Activated T-helper 17 cell treated with anti-CD3 and anti-CD28 coated beads, Interleukin-2, amount 50 U/mL, for 72 hours (primary cell): ENCODE measurements around the gene KRTAP12-4. TPM values are rescaled to one million over a fixed set of nuclear protein-coding genes. Genes with fewer than 3 reads are reported as not detected.
"Not testable (repeated sequence)": the region's sequence is repeated elsewhere in the genome, so short reads cannot be mapped to it uniquely, and the experiment has no call there.

ENCODE experiments used
- ATAC-seq: fragments of 150-1000 bp; cut with Tn5 transposase; replicated peaks from 2 replicates; pipeline ENCODE4 v1.10.0; 2021; ENCODE audit warnings: mild to moderate bottlenecking, moderate library complexity
- H3K27ac Mint-ChIP-seq: one replicate; pipeline ENCODE4 v1.8.0; 2022; ENCODE audit warnings: mixed read lengths
- H3K27me3 Mint-ChIP-seq: one replicate; pipeline ENCODE4 v1.8.0; 2022; ENCODE audit warnings: mixed read lengths
- H3K36me3 Mint-ChIP-seq: one replicate; pipeline ENCODE4 v1.8.0; 2022; ENCODE audit warnings: low read depth, mild to moderate bottlenecking, mixed read lengths
- H3K4me1 Mint-ChIP-seq: one replicate; pipeline ENCODE4 v1.8.0; 2022; ENCODE audit warnings: mixed read lengths
- H3K4me3 Mint-ChIP-seq: one replicate; pipeline ENCODE4 v1.8.0; 2022; ENCODE audit warnings: mild to moderate bottlenecking, mixed read lengths
- H3K9me3 Mint-ChIP-seq: one replicate; pipeline ENCODE4 v1.8.0; 2022; ENCODE audit warnings: mixed read lengths
- total RNA-seq, 2 donors: library from RNA; stranded (reverse); gene quantifications; one replicate each; pipeline ENCODE4 v1.2.3, GENCODE V29; 2022

Gene KRTAP12-4
- total RNA-seq, 2 donors from 2014 or later: not detected

DNA sequence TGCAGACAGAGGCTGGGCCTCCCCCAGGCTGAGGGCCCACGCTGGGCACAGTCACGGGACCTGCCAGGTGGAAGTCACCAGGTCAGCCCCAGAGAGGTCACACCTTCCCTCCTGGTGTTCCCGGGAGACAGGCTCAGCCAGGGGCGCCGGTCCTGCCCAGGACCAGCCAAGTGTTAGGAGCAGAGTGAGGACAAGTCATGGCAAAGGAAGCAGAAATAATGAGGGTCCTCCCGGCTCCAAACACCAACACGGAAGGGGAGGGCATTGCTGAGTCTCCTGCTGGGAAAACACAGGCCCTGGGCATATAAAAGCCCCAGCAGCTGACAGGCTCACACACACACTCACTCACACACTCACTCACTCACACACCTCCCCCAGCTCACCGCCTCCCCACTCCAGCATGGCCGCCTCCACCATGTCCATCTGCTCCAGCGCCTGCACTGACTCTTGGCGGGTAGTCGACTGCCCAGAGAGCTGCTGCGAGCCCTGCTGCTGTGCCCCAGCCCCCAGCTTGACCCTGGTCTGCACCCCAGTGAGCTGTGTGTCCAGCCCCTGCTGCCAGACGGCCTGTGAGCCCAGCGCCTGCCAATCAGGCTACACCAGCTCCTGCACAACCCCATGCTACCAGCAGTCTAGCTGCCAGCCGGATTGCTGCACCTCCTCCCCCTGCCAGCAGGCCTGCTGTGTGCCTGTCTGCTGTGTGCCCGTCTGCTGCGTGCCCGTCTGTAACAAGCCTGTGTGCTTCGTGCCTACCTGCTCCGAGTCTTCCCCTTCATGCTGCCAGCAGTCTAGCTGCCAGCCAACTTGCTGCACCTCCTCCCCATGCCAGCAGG is 17.2 kb downstream of the KRTAP12-4 start, which contains the start of gene KRTAP10-10:
Gene KRTAP10-10, plus strand, starts transcription at position 339 of the 833 bp plus-strand sequence. Its CDS starts 62 bp downstream, at position 401.
- Mint-ChIP-seq H3K9me3 (peaks cover 9% of the 10 kb centered on the region), H3K27me3 (peaks cover 10% of the 10 kb centered on the region), H3K36me3 (no peaks in the 10 kb centered on the region), H3K27ac (no peak within 1 kb of the TSS), H3K4me3 (no peak within 1 kb of the TSS), H3K4me1 (peaks cover 5% of the 10 kb centered on the region)
- no peak for ATAC-seq

DNA sequence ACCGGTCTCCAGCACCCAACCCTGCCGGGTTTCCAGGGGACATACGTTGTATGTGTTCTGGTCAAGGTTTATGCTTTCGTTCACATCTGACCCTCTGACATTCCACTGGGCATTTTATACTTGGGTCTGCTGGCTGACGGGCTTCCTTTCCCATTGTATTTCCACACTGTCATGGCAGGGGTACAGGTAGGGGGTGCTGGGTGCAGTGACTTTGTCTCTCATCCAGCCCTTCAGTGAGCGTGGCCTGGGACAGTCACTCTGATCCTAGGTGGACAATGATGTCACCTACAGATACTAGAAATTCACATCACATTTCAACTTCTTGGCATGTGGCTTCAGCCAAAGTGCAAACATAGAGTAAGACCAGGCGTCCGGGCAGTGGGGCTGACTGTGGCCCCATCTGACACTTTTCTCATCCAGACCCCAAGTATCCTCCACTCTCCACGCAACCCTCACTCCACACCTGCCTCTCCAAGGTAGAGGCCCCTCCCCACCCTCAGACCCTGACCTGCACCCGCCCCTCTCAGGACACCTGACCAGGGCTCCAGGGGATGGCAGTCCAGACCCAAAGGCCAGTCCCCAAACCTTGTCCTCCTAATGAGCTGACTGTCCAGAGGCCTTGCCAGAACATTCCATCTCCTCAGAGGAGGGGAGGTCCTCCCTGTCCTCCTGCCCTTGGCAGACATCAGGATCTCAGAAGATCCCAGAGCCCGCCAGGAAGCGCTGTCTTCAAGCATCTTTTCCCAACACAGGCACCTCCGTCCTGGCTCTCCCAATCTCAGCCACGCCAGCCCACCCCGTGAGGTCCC is 18.0 kb downstream of the KRTAP12-4 start:
- no peak overlapping the region for H3K27ac Mint-ChIP-seq
- H3K4me1 Mint-ChIP-seq: peaks cover 5% of the 10 kb centered on the region
- H3K36me3 Mint-ChIP-seq: no peaks in the 10 kb centered on the region
- H3K9me3 Mint-ChIP-seq: peaks cover 15% of the 10 kb centered on the region
- H3K27me3 Mint-ChIP-seq: peaks cover 10% of the 10 kb centered on the region
- no peak overlapping the region for H3K4me3 Mint-ChIP-seq
- no peak for ATAC-seq

DNA sequence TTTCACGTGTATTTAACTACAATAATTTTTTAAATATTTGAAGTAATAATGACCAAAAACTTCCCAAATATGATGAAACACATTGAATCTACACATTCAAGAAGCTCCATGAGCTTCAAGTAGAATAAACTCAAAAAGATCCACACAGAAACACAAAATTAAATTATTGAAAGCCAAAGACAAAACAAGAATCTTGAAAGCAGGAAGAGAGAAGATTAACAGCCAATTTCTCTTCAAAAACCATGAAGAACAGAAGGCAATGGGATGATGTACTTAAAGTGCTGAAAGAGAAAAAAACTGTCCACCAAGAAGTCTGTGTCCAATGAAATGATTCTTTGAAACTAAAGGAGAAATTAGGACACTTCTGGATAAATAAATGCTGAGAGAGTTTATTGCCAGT is 22.4 kb downstream of the KRTAP12-4 start:
- Mint-ChIP-seq H3K27ac (no peak overlapping the region), H3K27me3 (no peaks in the 10 kb centered on the region), H3K4me1 (peaks cover 20% of the 10 kb centered on the region), H3K4me3 (no peak overlapping the region), H3K36me3 (no peaks in the 10 kb centered on the region), H3K9me3 (peaks cover 26% of the 10 kb centered on the region)
- no peak for ATAC-seq

DNA sequence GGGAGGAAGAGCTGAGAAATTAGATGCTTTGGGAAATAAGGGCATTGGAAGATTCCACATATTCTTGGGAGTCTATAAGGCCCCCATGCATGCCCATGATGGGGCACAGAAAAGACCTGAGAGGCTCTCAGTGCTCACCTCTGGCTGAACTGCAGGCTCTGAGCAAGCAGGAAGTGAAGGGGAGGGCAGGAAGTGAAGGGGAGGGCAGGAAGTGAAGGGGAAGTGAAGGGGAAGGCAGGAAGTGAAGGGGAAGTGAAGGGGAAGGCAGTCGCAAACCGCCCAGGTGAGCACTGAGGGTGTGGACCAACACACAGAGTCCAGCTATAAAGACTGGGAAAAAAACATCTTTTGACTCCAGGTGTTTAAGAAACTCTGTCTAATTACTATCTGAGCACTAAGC is 24.0 kb downstream of the KRTAP12-4 start:
- peaks cover 20% of the 10 kb centered on the region for H3K4me1 Mint-ChIP-seq
- H3K27me3 Mint-ChIP-seq: no peaks in the 10 kb centered on the region
- H3K27ac Mint-ChIP-seq: peak overlapping the region; percentile 11

DNA sequence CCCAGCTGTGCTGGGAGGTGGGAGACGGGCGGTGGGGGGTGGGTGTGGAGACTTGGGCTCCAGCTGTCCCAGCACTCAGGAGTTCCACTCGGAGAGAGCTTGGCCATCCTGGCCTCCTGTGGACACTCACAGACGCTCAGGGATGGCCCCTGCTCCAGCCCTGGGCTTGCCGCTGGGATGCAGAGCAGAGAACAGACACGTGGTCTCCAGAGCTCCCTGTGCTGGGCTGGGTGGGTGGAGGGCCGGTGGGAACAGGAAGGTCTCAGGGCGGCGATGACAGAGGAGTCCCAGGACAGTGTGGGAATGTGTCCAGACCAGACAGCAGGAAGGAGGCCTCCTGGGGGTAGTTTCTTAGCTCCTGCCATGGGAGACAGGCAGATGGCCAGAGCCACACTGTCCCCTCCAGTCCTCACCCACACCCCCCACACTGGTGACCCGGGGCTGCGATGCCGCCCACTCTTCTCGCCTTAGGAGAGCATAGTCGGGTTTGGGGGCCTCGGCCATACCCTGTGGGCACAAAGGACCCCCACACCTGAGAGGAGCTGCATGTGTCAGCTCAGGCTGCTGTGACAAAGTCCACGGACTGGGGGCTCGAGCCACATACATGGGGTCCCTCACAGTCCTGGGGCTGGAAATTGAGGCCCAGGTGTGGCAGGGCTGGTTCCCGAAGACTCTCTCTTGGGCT is 25.6 kb downstream of the KRTAP12-4 start:
- no peaks in the 10 kb centered on the region for H3K36me3 Mint-ChIP-seq
- H3K9me3 Mint-ChIP-seq: peaks cover 36% of the 10 kb centered on the region
- H3K4me1 Mint-ChIP-seq: peaks cover 20% of the 10 kb centered on the region
- H3K4me3 Mint-ChIP-seq: no peak overlapping the region
- no peak overlapping the region for H3K27ac Mint-ChIP-seq
- no peaks in the 10 kb centered on the region for H3K27me3 Mint-ChIP-seq
- no peak for ATAC-seq

More for the DNA sequence above, 24.0 kb downstream of the KRTAP12-4 start:
- Mint-ChIP-seq H3K9me3 (peaks cover 26% of the 10 kb centered on the region), H3K4me3 (no peak overlapping the region), H3K36me3 (no peaks in the 10 kb centered on the region)
- ATAC-seq: no peak

DNA sequence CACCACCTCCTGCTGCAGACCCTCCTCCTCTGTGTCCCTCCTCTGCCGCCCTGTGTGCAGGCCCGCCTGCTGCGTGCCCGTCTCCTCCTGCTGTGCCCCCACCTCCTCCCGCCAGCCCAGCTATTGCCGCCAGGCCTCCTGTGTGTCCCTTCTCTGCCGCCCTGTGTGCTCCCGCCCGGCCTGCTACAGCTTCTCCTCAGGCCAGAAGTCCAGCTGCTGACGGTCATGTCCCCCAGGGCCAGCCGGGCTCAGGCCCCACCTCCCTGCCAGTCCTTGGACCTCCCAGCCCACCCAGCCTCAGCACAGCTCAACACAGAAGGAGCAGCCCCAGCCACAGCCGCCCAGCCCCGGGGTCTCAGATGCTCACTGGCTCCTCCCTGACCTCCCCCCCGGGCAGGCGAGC is 26.6 kb downstream of the KRTAP12-4 start:
- H3K27ac Mint-ChIP-seq, H3K36me3 Mint-ChIP-seq, ATAC-seq, H3K4me3 Mint-ChIP-seq, H3K27me3 Mint-ChIP-seq: not testable (repeated sequence)
- Mint-ChIP-seq H3K9me3 (peaks cover 42% of the 10 kb centered on the region), H3K4me1 (peaks cover 20% of the 10 kb centered on the region)

DNA sequence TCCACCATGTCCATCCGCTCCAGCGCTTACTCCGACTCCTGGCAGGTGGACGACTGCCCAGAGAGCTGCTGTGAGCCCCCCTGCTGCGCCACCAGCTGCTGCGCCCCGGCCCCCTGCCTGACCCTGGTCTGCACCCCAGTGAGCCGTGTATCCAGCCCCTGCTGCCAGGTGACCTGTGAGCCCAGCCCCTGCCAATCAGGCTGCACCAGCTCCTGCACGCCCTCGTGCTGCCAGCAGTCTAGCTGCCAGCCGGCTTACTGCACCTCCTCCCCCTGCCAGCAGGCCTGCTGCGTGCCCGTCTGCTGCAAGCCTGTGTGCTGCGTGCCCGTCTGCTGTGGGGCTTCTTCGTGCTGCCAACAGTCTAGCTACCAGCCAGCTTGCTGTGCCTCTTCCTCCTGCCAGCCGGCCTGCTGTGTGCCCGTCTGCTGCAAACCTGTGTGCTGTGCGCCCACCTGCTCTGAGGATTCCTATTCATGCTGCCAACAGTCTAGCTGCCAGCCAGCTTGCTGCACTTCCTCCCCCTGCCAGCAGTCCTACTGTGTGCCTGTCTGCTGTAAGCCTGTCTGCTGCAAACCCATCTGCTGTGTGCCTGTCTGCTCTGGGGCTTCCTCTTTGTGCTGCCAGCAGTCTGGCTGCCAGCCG is 27.2 kb downstream of the KRTAP12-4 start:
- Mint-ChIP-seq H3K4me1 (peaks cover 20% of the 10 kb centered on the region), H3K9me3 (peaks cover 41% of the 10 kb centered on the region)
- H3K36me3 Mint-ChIP-seq, ATAC-seq, H3K27me3 Mint-ChIP-seq, H3K27ac Mint-ChIP-seq, H3K4me3 Mint-ChIP-seq: not testable (repeated sequence)

DNA sequence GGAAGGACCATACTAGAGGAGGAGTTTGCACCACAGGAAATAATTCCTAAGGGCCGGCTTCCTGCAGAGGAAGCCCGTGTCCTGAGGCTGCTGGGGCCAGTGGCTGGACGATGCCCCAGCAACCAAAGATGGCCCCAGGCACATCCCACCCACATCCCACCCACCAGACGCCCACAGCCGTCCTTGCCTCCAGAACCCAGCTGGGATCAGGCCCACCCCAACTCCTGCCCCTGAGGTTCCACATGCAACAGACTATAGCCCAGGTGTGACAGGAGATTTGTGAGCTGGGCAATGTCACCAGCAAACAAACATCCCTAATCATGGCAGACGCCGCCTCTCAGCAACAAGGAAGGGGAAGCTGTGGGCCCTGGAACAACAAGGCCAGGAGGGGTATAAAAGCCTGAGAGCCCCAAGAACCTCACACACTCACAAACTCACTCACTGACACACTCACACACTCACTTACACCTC is 27.8 kb downstream of the KRTAP12-4 start, which contains the start of gene KRTAP10-9:
Gene KRTAP10-9, plus strand, starts transcription at position 421 of the 471 bp plus-strand sequence. CDS start 79 bp downstream, outside the sequence.
- H3K27me3 Mint-ChIP-seq: no peaks in the 10 kb centered on the region
- H3K36me3 Mint-ChIP-seq: no peaks in the 10 kb centered on the region
- no peak within 1 kb of the TSS for H3K4me3 Mint-ChIP-seq
- H3K4me1 Mint-ChIP-seq: peaks cover 20% of the 10 kb centered on the region
- peaks cover 35% of the 10 kb centered on the region for H3K9me3 Mint-ChIP-seq
- no peak for ATAC-seq
- H3K27ac Mint-ChIP-seq: no peak within 1 kb of the TSS

DNA sequence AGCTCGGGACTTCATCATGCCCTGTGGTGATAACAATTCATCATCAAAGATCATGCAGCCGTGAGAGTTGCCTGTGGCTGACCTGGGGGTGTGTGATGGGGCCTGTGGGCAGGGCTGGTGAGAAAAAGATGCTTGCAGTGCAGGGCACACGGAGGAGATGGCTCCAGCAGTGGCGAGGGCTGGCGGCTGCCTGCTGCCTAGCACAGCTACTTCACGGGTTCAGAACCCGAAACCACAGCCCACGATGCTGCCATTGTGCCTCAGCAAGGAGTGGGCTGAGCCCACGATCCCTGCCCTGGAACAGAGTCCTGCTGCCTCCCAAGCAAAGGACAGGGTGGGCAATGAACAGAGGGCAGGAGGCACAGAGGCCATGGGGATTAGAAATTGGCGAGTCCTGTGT is 28.2 kb downstream of the KRTAP12-4 start:
- peaks cover 30% of the 10 kb centered on the region for H3K9me3 Mint-ChIP-seq
- no peaks in the 10 kb centered on the region for H3K27me3 Mint-ChIP-seq
- H3K4me1 Mint-ChIP-seq: peaks cover 20% of the 10 kb centered on the region
- no peak overlapping the region for H3K27ac Mint-ChIP-seq
- no peaks in the 10 kb centered on the region for H3K36me3 Mint-ChIP-seq
- ATAC-seq: peak; percentile 23
- no peak overlapping the region for H3K4me3 Mint-ChIP-seq

DNA sequence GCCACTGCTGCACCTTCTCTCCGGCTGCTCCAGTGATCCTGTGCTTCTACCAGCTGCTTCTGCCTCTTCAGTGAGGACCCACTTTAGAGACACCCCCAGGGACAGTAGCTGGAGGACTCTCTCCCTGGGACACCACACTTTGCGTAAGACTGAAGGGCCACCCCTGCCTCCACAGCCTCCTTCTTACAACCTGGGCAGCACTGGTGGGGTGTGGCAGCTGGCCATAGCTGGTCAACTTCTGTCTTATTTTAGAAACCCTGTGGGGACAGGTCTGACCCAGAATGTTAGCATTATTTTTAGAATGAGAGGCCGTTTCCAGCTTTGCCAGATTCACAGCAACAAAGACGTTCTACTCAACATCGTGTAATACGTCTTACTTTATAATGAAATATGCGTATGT is 28.7 kb downstream of the KRTAP12-4 start:
- Mint-ChIP-seq H3K4me1 (peaks cover 15% of the 10 kb centered on the region), H3K27me3 (no peaks in the 10 kb centered on the region), H3K4me3 (no peak overlapping the region), H3K9me3 (peaks cover 26% of the 10 kb centered on the region), H3K27ac (no peak overlapping the region), H3K36me3 (no peaks in the 10 kb centered on the region)
- no peak for ATAC-seq

DNA sequence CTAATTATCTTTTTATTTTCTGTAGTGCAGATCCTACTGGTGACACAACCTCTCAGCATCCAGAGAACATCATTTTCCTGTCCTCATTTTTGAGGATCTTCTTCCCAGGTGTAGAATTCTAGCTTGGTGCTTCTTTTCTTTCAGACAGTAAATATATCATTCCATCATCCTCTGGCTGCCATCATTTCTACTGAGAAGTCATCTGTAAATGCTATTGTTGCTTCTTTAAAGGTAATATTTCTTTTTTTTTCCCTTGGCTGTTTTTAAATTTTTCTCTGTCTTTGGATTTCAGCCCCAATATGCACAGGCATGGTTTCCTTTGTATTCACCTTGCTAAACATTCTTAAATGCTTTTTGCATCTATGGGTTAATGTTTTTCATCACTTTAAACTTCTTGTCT is 30.9 kb downstream of the KRTAP12-4 start:
- Mint-ChIP-seq H3K36me3 (no peaks in the 10 kb centered on the region), H3K4me1 (peaks cover 13% of the 10 kb centered on the region), H3K9me3 (peaks cover 36% of the 10 kb centered on the region), H3K27ac (no peak overlapping the region), H3K4me3 (no peak overlapping the region), H3K27me3 (no peaks in the 10 kb centered on the region)
- ATAC-seq: no peak

DNA sequence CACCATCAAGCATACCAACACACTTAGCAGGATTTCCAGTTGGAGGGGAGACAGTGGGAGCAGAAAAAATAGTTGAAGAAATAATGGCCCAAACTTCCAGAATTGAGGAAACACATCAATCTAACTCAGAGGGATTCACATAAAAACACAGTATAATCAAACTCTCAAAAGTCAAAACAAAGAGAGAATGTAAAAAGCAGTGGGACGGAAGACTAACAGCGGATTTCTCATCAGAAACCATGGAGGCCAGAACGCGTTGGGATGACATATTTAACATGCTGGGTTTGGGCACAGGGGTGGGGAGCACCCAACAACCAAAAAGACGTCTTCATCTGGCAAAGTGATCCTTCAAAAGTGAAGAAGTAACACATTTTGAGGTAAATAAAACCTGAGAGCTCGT is 34.6 kb downstream of the KRTAP12-4 start:
- Mint-ChIP-seq H3K9me3 (peaks cover 35% of the 10 kb centered on the region), H3K4me3 (no peak overlapping the region), H3K27ac (peak overlapping the region; percentile 91), H3K36me3 (no peaks in the 10 kb centered on the region), H3K27me3 (no peaks in the 10 kb centered on the region), H3K4me1 (peaks cover 15% of the 10 kb centered on the region)
- no peak for ATAC-seq

DNA sequence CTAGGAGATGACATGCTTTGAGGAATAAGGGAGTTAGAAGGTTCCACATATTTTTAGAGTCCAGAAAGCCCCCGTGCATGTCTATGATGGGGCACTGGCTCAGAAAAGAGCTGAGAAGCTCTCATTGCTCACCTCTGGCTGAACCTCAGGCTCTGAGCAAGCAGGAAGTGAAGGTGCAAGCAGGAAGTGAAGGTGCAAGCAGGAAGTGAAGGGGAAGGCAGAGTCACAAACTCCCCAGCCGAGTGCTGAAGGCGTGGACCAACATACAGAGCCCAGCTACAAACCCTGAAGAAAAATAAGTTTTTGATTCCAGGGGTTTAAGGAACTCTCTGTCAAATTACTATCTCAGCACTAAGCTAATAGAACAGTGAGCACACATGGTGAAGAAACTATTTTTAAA is 35.5 kb downstream of the KRTAP12-4 start:
- peak overlapping the region; percentile 91 for H3K27ac Mint-ChIP-seq

DNA sequence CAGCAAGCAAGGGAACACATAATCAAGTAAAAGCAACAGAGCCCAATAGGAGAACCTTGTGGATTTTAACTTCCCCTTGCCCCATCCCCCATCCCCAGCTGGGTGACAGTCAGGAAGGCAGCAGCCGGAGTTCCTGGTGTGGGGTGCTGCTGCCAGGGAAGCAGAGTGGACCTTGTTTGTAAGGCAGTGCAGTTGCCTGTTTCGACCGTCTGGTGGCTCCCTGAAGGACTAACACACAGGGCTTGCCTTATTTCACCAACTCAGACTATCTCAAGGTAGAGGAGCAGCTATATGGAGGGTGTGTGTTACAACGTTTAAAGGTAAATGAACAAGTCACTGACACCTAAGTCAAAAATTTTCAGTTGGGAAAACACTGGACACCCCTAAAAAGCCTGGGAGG is 36.0 kb downstream of the KRTAP12-4 start:
- Mint-ChIP-seq H3K9me3 (peaks cover 23% of the 10 kb centered on the region), H3K4me1 (peaks cover 15% of the 10 kb centered on the region), H3K36me3 (no peaks in the 10 kb centered on the region), H3K4me3 (peak overlapping the region; percentile 74), H3K27ac (peak overlapping the region; percentile 91), H3K27me3 (no peaks in the 10 kb centered on the region)
- ATAC-seq: peak; percentile 54

More for the DNA sequence above, 35.5 kb downstream of the KRTAP12-4 start:
- Mint-ChIP-seq H3K27me3 (no peaks in the 10 kb centered on the region), H3K4me3 (peak overlapping the region; percentile 74), H3K36me3 (no peaks in the 10 kb centered on the region), H3K9me3 (peaks cover 27% of the 10 kb centered on the region), H3K4me1 (peaks cover 15% of the 10 kb centered on the region)
- ATAC-seq: peak; percentile 99
